GM12874 (cell line): ENCODE data around the gene LRMDA.

Experiments used
- CTCF ChIP-seq: IDR thresholded peaks from 2 replicates; pipeline ENCODE4 v1.5.1; 2011; ENCODE audit warnings: low read depth, mild to moderate bottlenecking, control low read depth, low read length, moderate library complexity; ENCODE audit not compliant: insufficient read depth

LRMDA gene

DNA sequence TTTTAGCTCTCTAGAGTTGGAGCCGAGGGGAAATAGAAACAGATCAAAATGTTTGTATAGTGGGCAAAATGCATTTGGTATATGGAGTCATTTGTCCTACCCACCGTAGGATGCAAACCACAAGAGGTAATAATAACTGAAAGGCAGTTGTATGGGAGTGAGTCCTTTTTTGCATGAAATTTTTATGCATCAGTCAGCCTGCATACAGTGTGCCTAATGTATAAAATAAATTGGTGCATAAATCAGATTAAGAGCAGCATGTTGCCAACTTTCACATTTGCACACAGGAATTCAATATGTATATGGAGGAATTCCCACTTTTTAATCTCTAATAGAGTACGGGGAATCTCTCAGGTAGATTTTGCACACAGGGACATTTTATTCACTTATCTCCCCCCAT, 262.8 kb downstream of the LRMDA start:
- TF ChIP-seq CTCF = no peak

GRCh38 chr10:75694790-75695189, 263.4 kb downstream of the LRMDA start:
- no peak for TF ChIP-seq CTCF

DNA sequence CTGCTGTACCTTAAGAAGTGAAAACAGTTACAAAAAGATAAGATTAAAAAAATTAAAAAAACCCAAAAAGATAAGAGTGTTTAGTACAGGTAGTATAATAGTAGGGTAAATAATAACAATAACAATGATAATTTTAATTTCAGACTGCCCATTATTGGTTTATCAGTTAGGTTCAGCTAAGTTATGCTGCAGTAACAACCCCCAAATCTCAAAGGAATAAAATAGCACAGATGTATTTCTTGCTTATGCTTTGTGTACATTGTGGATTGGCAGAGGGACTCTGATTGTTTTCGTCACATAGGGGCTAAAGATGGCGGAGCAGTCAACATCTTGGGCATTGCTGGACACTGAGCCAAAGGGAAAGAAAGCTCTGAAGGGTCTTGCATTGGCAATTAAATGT, 264.6 kb downstream of the LRMDA start:
- no peak for TF ChIP-seq CTCF

DNA sequence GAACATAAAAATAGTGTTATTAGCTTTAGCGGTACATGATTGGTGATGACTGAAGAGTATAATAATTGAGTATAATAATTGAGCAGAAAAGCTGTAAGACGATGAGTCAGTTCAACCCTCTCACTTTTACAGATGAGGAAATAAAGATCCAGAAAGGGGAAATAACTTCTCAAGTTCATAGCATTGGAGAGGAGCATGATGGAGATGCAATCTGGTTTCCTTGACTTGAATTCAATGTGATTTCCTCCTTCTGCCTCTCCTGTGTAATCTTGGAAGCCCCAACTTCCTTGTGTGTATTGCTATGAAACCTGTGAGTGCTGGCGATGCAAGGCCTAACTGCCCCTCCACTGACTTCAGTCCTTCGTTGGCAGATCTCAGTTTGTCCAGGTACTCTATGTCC, 265.1 kb downstream of the LRMDA start:
- no peak for TF ChIP-seq CTCF

DNA sequence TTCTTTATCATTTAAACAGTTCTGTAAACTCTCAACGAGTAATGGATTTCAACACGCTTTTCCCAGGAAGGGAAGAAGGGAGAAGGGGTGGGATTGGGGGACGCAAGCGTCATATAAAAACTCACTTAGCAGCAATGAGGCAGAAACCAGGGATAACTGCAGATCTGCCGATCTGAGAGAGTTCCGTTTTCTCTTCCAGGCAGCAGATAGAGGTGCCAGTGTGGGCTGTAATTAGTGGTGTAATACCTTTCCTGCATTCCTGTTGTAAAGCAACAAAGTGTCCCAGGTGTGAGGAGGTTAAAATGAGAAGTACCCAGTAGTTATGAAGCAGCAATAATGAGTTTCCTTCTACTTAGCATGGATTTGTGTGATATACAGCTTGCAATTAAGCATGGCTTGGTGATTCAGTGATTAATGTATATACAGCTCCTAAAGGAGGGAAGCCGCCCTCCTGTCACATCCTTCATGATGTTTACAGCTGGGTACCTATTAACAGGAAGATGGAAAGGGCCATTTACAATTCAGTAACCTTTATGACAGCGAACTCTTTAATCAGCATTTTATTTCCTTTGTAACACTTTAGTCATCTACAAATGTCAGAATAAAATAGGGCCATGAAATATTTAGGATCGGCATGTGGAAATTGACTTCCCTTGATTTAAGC, 271.9 kb downstream of the LRMDA start:
- no peak for TF ChIP-seq CTCF

- TF ChIP-seq CTCF = no peak
Measured at GRCh38 chr10:75705426-75705825, 274.0 kb downstream of the LRMDA start.

- no peak for TF ChIP-seq CTCF
Measured at GRCh38 chr10:75707080-75707840, 275.8 kb downstream of the LRMDA start.
